WTC11 (cell line): ENCODE data around the gene SVOP. TPM values are rescaled to one million over a fixed set of nuclear protein-coding genes. Genes with fewer than 3 reads are reported as not detected.
"Not testable (repeated sequence)": the region's sequence is repeated elsewhere in the genome, so short reads cannot be mapped to it uniquely, and the experiment has no call there.

ENCODE experiments used
- ATAC-seq: fragments of 200-7000 bp; cut with Tn5 transposase; 2 replicates; pipeline ENCODE4 v1.10.0; 2021; ENCODE audit warnings: mild to moderate bottlenecking, moderate library complexity
- CTCF ChIA-PET: fragments of 300-600 bp; sonication (Branson Sonifier 250); formaldehyde crosslinking; loops from one replicate; lab custom pipeline; 2021; ENCODE audit warnings: antibody characterized with exemption; lab: Charles Lee
- POLR2A ChIA-PET: fragments of 350-600 bp; sonication (Branson Sonifier 250); formaldehyde crosslinking; loops from one replicate; lab custom pipeline; 2021; ENCODE audit warnings: antibody characterized with exemption; lab: Charles Lee
- DNase-seq: peaks from one replicate; pipeline ENCODE4 v3.0.0; 2021; ENCODE audit warnings: low spot score
- H3K27ac Mint-ChIP-seq: 2 replicates; pipeline ENCODE4 v1.8.0; 2021; ENCODE audit warnings: mixed read lengths
- H3K27me3 Mint-ChIP-seq: 2 replicates; pipeline ENCODE4 v1.8.0; 2021; ENCODE audit warnings: low read depth, mild to moderate bottlenecking, moderate library complexity, mixed read lengths
- H3K36me3 Mint-ChIP-seq: 2 replicates; pipeline ENCODE4 v1.8.0; 2021; ENCODE audit warnings: mixed read lengths
- H3K4me1 Mint-ChIP-seq: 2 replicates; pipeline ENCODE4 v1.8.0; 2022; ENCODE audit warnings: mixed read lengths
- H3K4me3 Mint-ChIP-seq: 2 replicates; pipeline ENCODE4 v1.8.0; 2021; ENCODE audit warnings: mild to moderate bottlenecking, moderate library complexity, mixed read lengths
- H3K9me3 Mint-ChIP-seq: 2 replicates; pipeline ENCODE4 v1.8.0; 2021; ENCODE audit warnings: mixed read lengths
- CREM ChIP-seq: sonication (generic); formaldehyde crosslinking; IDR thresholded peaks from 2 replicates; pipeline ENCODE4 v1.8.1; 2022; ENCODE audit warnings: mild to moderate bottlenecking, missing genetic modification reagents, moderate library complexity
- HMGA2 ChIP-seq: fragments of 250-450 bp; sonication (Bioruptor Pico); IDR thresholded peaks from 2 replicates; pipeline ENCODE4 v1.4.0; 2021; ENCODE audit warnings: mild to moderate bottlenecking, moderate library complexity
- IRF2 ChIP-seq: sonication (generic); formaldehyde crosslinking; IDR thresholded peaks from 2 replicates; pipeline ENCODE4 v1.8.0; 2022; ENCODE audit warnings: low read depth, missing genetic modification reagents, borderline replicate concordance
- NFE2L1 ChIP-seq: sonication (generic); formaldehyde crosslinking; IDR thresholded peaks from 2 replicates; pipeline ENCODE4 v1.8.1; 2023; ENCODE audit warnings: missing genetic modification reagents
- NFYB ChIP-seq: sonication (generic); formaldehyde crosslinking; conservative IDR thresholded peaks from 2 replicates; pipeline ENCODE4 v1.8.0; 2022; ENCODE audit warnings: low read depth, missing genetic modification reagents
- PRRX2 ChIP-seq: fragments of 250-450 bp; sonication (Bioruptor Pico); IDR thresholded peaks from 2 replicates; pipeline ENCODE4 v1.8.0; 2021; ENCODE audit warnings: mild to moderate bottlenecking
- TCF7 ChIP-seq: sonication (generic); formaldehyde crosslinking; IDR thresholded peaks from 2 replicates; pipeline ENCODE4 v1.8.0; 2022; ENCODE audit warnings: mild to moderate bottlenecking, low read depth, missing genetic modification reagents, moderate library complexity
- ZNF263 ChIP-seq: sonication (generic); formaldehyde crosslinking; IDR thresholded peaks from 2 replicates; pipeline ENCODE4 v1.8.1; 2022; ENCODE audit warnings: low read depth, mild to moderate bottlenecking, moderate library complexity, missing genetic modification reagents
- ZNF396 ChIP-seq: fragments of 250-450 bp; sonication (Bioruptor Pico); IDR thresholded peaks from 2 replicates; pipeline ENCODE4 v1.8.0; 2021; ENCODE audit warnings: mild to moderate bottlenecking, moderate library complexity, borderline replicate concordance
- ZNF416 ChIP-seq: fragments of 250-450 bp; sonication (Bioruptor Pico); IDR thresholded peaks from 2 replicates; pipeline ENCODE4 v1.9.0; 2021; ENCODE audit warnings: mild to moderate bottlenecking, inconsistent platforms
- ZNF423 ChIP-seq: fragments of 250-450 bp; sonication (Bioruptor Pico); IDR thresholded peaks from 2 replicates; pipeline ENCODE4 v2.1.2; 2022; ENCODE audit warnings: mild to moderate bottlenecking, moderate library complexity
- ZNF671 ChIP-seq: fragments of 250-450 bp; sonication (Bioruptor Pico); IDR thresholded peaks from 2 replicates; pipeline ENCODE4 v1.8.0; 2021; ENCODE audit warnings: mild to moderate bottlenecking
- total RNA-seq: library from RNA; stranded (reverse); gene quantifications from 3 replicates; pipeline ENCODE4 v1.2.3, GENCODE V29; 2021
- TF ChIP-seq, protein P1 (sequence below): fragments of 250-450 bp; sonication (Bioruptor Pico); IDR thresholded peaks from 2 replicates; pipeline ENCODE4 v1.8.0; 2021; ENCODE audit warnings: mild to moderate bottlenecking
- TF ChIP-seq, protein P2 (sequence below): sonication (generic); formaldehyde crosslinking; IDR thresholded peaks from 2 replicates; pipeline ENCODE4 v1.8.0; 2023; ENCODE audit warnings: mild to moderate bottlenecking, missing genetic modification reagents
- TF ChIP-seq, protein P3 (sequence below): fragments of 250-450 bp; sonication (Bioruptor Pico); IDR thresholded peaks from 2 replicates; pipeline ENCODE4 v1.9.0; 2021; ENCODE audit warnings: moderate library complexity, mild to moderate bottlenecking, inconsistent platforms, borderline replicate concordance
- TF ChIP-seq, protein P4 (sequence below): sonication (generic); formaldehyde crosslinking; IDR thresholded peaks from 2 replicates; pipeline ENCODE4 v1.8.1; 2023; ENCODE audit warnings: mild to moderate bottlenecking, missing genetic modification reagents, borderline replicate concordance
- TF ChIP-seq, protein P5 (sequence below): sonication (generic); formaldehyde crosslinking; IDR thresholded peaks from 2 replicates; pipeline ENCODE4 v1.8.0; 2023; ENCODE audit warnings: missing genetic modification reagents
- TF ChIP-seq, protein P6 (sequence below): sonication (generic); formaldehyde crosslinking; IDR thresholded peaks from 2 replicates; pipeline ENCODE4 v1.8.1; 2023; ENCODE audit warnings: mild to moderate bottlenecking, missing genetic modification reagents
- TF ChIP-seq, protein P7 (sequence below): sonication (generic); formaldehyde crosslinking; IDR thresholded peaks from 2 replicates; pipeline ENCODE4 v1.8.1; 2023; ENCODE audit warnings: mild to moderate bottlenecking, missing genetic modification reagents, moderate library complexity

Gene SVOP
- total RNA-seq, 1 experiment from 2014 or later: 0.04 TPM

DNA sequence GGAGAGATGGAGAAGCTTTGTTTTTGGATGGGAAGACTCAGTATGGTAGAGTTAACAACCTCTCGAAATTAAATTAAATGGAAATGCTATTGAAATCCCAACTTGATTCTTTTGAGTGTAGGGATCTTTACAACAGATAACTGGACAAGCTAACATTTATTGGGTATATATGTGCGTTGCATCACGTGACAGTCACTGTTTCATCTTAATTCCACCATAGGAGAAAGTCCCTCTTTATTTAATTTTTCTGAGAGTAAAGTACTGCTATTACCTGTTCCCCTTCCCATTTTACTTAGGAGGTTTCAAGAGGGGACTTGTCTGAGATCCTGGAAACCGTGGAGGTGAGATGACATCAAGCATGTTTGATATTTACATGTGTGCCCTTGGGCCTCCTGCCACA lies 152.1 kb downstream of the SVOP start:
- DNase-seq (no peak), ATAC-seq (no peak)
- ChIA-PET POLR2A (no interaction called here), CTCF (interaction anchor here (1.5 kb wide), 1 partner anchor 15 kb away, joined by 12 read pairs; no protein-coding TSS in a partner anchor)
- TF ChIP-seq ZNF396 (CRISPR knock-in tag): no peak
- TF ChIP-seq NFE2L1: no peak
- Mint-ChIP-seq H3K27me3 (peaks cover 2% of the 10 kb centered on the region; the same call in 1 of the 2 replicates), H3K4me1 (no peaks in the 10 kb centered on the region), H3K4me3 (no peak overlapping the region), H3K36me3 (no peaks in the 10 kb centered on the region), H3K27ac (no peak overlapping the region), H3K9me3 (no peaks in the 10 kb centered on the region)

DNA sequence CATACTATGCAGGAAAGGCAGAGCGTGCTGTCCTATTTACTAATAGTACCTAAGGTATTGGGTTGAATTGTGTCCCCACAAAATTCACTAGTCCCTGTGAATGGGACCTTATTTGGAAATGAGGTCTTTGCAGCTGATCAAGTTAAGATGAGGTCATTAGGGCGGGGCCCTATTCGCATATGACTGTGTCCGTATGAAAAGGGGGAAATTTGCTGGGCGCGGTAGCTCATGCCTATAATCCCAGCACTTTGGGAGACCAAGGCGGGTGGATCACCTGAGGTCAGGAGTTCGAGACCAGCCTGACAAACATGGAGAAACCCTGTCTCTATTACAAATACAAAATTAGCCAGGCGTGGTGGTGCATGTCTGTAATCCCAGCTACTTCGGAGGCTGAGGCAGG lies 154.8 kb downstream of the SVOP start:
- H3K4me3 Mint-ChIP-seq, CTCF ChIA-PET, H3K9me3 Mint-ChIP-seq, ATAC-seq, H3K36me3 Mint-ChIP-seq, H3K4me1 Mint-ChIP-seq, POLR2A ChIA-PET, H3K27me3 Mint-ChIP-seq, H3K27ac Mint-ChIP-seq, DNase-seq: not testable (repeated sequence)

DNA sequence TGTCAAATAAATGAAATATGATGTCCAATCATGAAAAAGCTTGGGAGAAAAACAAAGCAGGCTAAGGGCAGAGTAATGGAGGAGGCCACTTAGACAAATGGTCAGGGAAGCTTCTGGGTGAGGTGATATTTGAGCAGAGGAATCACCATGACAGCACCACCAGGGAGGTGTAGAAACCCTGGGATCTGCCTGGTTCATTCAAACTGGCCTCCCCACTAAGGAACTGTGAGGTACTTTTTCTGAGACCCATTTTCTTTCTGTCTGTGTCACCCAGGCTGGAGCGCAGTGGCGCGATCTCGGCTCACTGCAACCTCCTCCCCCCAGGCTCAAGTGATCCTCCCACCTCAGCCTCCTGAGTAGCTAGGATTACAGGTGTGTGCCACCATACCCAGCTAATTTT lies 155.7 kb downstream of the SVOP start:
- no peak for DNase-seq
- H3K27me3 Mint-ChIP-seq: peaks cover 2% of the 10 kb centered on the region; the same call in 1 of the 2 replicates
- H3K4me3 Mint-ChIP-seq: no peak overlapping the region
- H3K4me1 Mint-ChIP-seq: peaks cover 6% of the 10 kb centered on the region
- ATAC-seq: no peak
- peaks cover 3% of the 10 kb centered on the region; the same call in 1 of the 2 replicates for H3K36me3 Mint-ChIP-seq
- POLR2A ChIA-PET: no interaction called here
- H3K27ac Mint-ChIP-seq: no peak overlapping the region
- peaks cover 5% of the 10 kb centered on the region for H3K9me3 Mint-ChIP-seq
- TF ChIP-seq ZNF263: no peak
- TF ChIP-seq, protein P1, sequence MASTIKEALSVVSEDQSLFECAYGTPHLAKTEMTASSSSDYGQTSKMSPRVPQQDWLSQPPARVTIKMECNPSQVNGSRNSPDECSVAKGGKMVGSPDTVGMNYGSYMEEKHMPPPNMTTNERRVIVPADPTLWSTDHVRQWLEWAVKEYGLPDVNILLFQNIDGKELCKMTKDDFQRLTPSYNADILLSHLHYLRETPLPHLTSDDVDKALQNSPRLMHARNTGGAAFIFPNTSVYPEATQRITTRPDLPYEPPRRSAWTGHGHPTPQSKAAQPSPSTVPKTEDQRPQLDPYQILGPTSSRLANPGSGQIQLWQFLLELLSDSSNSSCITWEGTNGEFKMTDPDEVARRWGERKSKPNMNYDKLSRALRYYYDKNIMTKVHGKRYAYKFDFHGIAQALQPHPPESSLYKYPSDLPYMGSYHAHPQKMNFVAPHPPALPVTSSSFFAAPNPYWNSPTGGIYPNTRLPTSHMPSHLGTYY (CRISPR knock-in tag): no peak
- TF ChIP-seq IRF2 (CRISPR knock-in tag): no peak
- TF ChIP-seq PRRX2 (CRISPR knock-in tag): no peak
- TF ChIP-seq CREM (CRISPR knock-in tag): no peak
- TF ChIP-seq HMGA2 (CRISPR knock-in tag): no peak
- TF ChIP-seq, protein P2, sequence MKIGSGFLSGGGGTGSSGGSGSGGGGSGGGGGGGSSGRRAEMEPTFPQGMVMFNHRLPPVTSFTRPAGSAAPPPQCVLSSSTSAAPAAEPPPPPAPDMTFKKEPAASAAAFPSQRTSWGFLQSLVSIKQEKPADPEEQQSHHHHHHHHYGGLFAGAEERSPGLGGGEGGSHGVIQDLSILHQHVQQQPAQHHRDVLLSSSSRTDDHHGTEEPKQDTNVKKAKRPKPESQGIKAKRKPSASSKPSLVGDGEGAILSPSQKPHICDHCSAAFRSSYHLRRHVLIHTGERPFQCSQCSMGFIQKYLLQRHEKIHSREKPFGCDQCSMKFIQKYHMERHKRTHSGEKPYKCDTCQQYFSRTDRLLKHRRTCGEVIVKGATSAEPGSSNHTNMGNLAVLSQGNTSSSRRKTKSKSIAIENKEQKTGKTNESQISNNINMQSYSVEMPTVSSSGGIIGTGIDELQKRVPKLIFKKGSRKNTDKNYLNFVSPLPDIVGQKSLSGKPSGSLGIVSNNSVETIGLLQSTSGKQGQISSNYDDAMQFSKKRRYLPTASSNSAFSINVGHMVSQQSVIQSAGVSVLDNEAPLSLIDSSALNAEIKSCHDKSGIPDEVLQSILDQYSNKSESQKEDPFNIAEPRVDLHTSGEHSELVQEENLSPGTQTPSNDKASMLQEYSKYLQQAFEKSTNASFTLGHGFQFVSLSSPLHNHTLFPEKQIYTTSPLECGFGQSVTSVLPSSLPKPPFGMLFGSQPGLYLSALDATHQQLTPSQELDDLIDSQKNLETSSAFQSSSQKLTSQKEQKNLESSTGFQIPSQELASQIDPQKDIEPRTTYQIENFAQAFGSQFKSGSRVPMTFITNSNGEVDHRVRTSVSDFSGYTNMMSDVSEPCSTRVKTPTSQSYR (CRISPR knock-in tag): no peak
- no peak for TF ChIP-seq NFYB (CRISPR knock-in tag)
- CTCF ChIA-PET: no interaction called here

DNA sequence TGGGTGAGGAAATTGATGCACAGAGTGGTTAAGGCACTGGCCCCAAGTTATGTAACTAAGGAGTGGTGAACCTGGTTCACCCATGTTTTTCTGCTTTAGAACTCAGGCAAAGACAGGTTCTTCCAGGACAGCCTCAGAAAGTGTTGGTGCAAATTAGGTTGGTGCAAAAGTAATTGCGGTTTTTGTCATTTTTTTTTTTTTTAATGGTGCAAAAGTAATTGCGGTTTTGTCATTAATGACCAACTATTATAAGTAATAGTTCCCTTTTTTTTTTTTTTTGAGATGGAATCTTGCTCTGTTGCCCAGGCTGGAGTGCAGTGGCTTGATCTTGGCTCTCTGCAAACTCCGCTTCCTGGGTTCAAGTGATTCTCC lies 158.3 kb downstream of the SVOP start:
- ChIA-PET CTCF (interaction anchor here (0.5 to 2.0 kb wide), 4 partner anchors 36 to 371 kb away, joined by 4 to 7 read pairs (median 5); no protein-coding TSS in a partner anchor), POLR2A (no interaction called here)
- H3K4me1 Mint-ChIP-seq: peaks cover 25% of the 10 kb centered on the region

More for the DNA sequence above, 158.3 kb downstream of the SVOP start:
- Mint-ChIP-seq H3K9me3 (peaks cover 5% of the 10 kb centered on the region), H3K27me3 (peaks cover 4% of the 10 kb centered on the region; the same call in 1 of the 2 replicates), H3K4me3 (no peak overlapping the region), H3K36me3 (peaks cover 3% of the 10 kb centered on the region; the same call in 1 of the 2 replicates), H3K27ac (no peak overlapping the region)
- ATAC-seq: no peak
- TF ChIP-seq ZNF416 (CRISPR knock-in tag): no peak
- no peak for TF ChIP-seq ZNF671 (CRISPR knock-in tag)
- TF ChIP-seq, protein P3, sequence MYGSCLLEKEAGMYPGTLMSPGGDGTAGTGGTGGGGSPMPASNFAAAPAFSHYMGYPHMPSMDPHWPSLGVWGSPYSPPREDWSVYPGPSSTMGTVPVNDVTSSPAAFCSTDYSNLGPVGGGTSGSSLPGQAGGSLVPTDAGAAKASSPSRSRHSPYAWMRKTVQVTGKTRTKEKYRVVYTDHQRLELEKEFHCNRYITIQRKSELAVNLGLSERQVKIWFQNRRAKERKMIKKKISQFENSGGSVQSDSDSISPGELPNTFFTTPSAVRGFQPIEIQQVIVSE: no peak
- TF ChIP-seq, protein P4, sequence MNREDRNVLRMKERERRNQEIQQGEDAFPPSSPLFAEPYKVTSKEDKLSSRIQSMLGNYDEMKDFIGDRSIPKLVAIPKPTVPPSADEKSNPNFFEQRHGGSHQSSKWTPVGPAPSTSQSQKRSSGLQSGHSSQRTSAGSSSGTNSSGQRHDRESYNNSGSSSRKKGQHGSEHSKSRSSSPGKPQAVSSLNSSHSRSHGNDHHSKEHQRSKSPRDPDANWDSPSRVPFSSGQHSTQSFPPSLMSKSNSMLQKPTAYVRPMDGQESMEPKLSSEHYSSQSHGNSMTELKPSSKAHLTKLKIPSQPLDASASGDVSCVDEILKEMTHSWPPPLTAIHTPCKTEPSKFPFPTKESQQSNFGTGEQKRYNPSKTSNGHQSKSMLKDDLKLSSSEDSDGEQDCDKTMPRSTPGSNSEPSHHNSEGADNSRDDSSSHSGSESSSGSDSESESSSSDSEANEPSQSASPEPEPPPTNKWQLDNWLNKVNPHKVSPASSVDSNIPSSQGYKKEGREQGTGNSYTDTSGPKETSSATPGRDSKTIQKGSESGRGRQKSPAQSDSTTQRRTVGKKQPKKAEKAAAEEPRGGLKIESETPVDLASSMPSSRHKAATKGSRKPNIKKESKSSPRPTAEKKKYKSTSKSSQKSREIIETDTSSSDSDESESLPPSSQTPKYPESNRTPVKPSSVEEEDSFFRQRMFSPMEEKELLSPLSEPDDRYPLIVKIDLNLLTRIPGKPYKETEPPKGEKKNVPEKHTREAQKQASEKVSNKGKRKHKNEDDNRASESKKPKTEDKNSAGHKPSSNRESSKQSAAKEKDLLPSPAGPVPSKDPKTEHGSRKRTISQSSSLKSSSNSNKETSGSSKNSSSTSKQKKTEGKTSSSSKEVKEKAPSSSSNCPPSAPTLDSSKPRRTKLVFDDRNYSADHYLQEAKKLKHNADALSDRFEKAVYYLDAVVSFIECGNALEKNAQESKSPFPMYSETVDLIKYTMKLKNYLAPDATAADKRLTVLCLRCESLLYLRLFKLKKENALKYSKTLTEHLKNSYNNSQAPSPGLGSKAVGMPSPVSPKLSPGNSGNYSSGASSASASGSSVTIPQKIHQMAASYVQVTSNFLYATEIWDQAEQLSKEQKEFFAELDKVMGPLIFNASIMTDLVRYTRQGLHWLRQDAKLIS (CRISPR knock-in tag): no peak
- TF ChIP-seq ZNF423 (CRISPR knock-in tag): no peak
- TF ChIP-seq, protein P5, sequence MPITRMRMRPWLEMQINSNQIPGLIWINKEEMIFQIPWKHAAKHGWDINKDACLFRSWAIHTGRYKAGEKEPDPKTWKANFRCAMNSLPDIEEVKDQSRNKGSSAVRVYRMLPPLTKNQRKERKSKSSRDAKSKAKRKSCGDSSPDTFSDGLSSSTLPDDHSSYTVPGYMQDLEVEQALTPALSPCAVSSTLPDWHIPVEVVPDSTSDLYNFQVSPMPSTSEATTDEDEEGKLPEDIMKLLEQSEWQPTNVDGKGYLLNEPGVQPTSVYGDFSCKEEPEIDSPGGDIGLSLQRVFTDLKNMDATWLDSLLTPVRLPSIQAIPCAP: no peak
- no peak for TF ChIP-seq TCF7
- TF ChIP-seq, protein P6, sequence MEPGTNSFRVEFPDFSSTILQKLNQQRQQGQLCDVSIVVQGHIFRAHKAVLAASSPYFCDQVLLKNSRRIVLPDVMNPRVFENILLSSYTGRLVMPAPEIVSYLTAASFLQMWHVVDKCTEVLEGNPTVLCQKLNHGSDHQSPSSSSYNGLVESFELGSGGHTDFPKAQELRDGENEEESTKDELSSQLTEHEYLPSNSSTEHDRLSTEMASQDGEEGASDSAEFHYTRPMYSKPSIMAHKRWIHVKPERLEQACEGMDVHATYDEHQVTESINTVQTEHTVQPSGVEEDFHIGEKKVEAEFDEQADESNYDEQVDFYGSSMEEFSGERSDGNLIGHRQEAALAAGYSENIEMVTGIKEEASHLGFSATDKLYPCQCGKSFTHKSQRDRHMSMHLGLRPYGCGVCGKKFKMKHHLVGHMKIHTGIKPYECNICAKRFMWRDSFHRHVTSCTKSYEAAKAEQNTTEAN: no peak
- TF ChIP-seq, protein P7, sequence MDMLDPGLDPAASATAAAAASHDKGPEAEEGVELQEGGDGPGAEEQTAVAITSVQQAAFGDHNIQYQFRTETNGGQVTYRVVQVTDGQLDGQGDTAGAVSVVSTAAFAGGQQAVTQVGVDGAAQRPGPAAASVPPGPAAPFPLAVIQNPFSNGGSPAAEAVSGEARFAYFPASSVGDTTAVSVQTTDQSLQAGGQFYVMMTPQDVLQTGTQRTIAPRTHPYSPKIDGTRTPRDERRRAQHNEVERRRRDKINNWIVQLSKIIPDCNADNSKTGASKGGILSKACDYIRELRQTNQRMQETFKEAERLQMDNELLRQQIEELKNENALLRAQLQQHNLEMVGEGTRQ (CRISPR knock-in tag): no peak
- DNase-seq: no peak
